HG03064 (cell line): ENCODE results near the gene SPOPL.
"Not testable (repeated sequence)": the region's sequence is repeated elsewhere in the genome, so short reads cannot be mapped to it uniquely, and the experiment has no call there.

Source experiments
- ATAC-seq: cut with Tn5 transposase; IDR thresholded peaks from one replicate; pipeline ENCODE4 v1.9.1; 2021; ENCODE audit warnings: low read depth; ENCODE audit not compliant: unreplicated experiment

SPOPL gene

GRCh38 chr2:138522556-138522955, 21.0 kb downstream of the SPOPL start:
- ATAC-seq = peak; percentile 69

GRCh38 chr2:138523018-138523672, 21.6 kb downstream of the SPOPL start:
- ATAC-seq = peak; percentile 46

GRCh38 chr2:138523673-138524042, 22.1 kb downstream of the SPOPL start:
- ATAC-seq = not testable (repeated sequence)

- ATAC-seq = not testable (repeated sequence)
Measured at GRCh38 chr2:138524353-138524752, 22.8 kb downstream of the SPOPL start.

- no peak for ATAC-seq
Measured at GRCh38 chr2:138531913-138532312, 30.3 kb downstream of the SPOPL start.

GRCh38 chr2:138534791-138535190, 33.2 kb downstream of the SPOPL start:
- no peak for ATAC-seq

- ATAC-seq = peak; percentile 83
Measured at GRCh38 chr2:138536302-138536701, 34.7 kb downstream of the SPOPL start.

- peak; percentile 2 for ATAC-seq
Measured at GRCh38 chr2:138536740-138537139, 35.2 kb downstream of the SPOPL start.

GRCh38 chr2:138537170-138537915, 35.8 kb downstream of the SPOPL start:
- ATAC-seq = no peak

- not testable (repeated sequence) for ATAC-seq
Measured at GRCh38 chr2:138544206-138544605, 42.6 kb downstream of the SPOPL start.

- no peak for ATAC-seq
Measured at GRCh38 chr2:138548796-138549195, 47.2 kb downstream of the SPOPL start.

GRCh38 chr2:138550172-138550571, 48.6 kb downstream of the SPOPL start:
- no peak for ATAC-seq

GRCh38 chr2:138550670-138551287, 49.2 kb downstream of the SPOPL start:
- no peak for ATAC-seq

GRCh38 chr2:138554123-138554522, 52.6 kb downstream of the SPOPL start:
- no peak for ATAC-seq

GRCh38 chr2:138559641-138560040, 58.1 kb downstream of the SPOPL start:
- no peak for ATAC-seq

GRCh38 chr2:138564586-138565229, 63.1 kb downstream of the SPOPL start:
- no peak for ATAC-seq

- no peak for ATAC-seq
Measured at GRCh38 chr2:138565230-138565598, 63.6 kb downstream of the SPOPL start.

GRCh38 chr2:138572318-138572717, 70.7 kb downstream of the SPOPL start:
- ATAC-seq = no peak

GRCh38 chr2:138577066-138577465, 75.5 kb downstream of the SPOPL start:
- no peak for ATAC-seq

- no peak for ATAC-seq
Measured at GRCh38 chr2:138579556-138579955, 78.0 kb downstream of the SPOPL start.

GRCh38 chr2:138581909-138582308, 80.3 kb downstream of the SPOPL start:
- no peak for ATAC-seq
